Activated CD4-positive, alpha-beta T cell treated with anti-CD3 and anti-CD28 coated beads for 1 hour (primary cell): ENCODE results near the gene SMKR1.
"Not testable (repeated sequence)": the region's sequence is repeated elsewhere in the genome, so short reads cannot be mapped to it uniquely, and the experiment has no call there.

Source experiments
- DNase-seq: peaks from one replicate; pipeline ENCODE4 v3.0.0-alpha.2; 2020

Gene SMKR1

GRCh38 chr7:129530795-129531391, 28.6 kb downstream of the SMKR1 start:
- DNase-seq: no peak

GRCh38 chr7:129531721-129532120, 29.4 kb downstream of the SMKR1 start:
- no peak for DNase-seq

DNA sequence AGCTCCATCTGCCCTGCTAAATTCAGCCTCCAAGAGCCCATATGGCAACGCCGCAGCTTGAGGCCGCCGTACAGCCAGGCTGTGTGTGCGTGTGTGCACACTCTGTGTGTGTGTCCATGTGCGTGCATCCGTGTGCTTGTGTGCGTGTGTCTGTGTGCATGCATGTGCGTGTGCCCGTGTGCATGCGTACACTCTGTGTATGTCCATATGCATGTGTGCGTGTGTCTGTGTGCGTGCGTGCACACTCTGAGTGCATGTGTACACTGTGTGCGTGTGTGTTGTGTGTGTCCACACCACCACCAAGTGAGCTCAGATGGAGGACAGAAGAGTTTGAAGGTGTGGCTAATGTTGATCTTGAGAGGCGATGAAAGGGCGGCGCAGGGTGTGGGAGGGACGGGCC, 30.0 kb downstream of the SMKR1 start:
- DNase-seq: no peak

GRCh38 chr7:129534558-129535274, 32.4 kb downstream of the SMKR1 start:
- not testable (repeated sequence) for DNase-seq

DNA sequence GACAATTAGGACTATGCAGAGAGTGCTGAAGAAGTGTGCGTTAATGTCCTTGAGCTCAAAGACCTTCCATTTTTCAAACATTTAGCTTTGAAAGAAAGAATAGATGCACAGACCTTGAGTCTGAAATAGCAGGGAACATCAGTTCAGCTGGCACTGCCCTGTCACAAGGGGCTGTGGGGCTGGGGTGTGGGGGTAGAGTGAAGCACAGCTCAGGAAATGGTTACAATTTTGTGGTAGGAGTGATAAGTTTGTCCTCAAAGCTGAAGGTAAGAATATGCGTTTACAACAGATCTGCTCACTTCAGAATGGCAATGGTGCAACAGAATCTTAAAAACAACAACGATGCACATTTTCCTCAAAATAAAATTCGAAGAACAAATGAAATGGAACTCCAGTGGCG, 33.6 kb downstream of the SMKR1 start:
- no peak for DNase-seq

DNA sequence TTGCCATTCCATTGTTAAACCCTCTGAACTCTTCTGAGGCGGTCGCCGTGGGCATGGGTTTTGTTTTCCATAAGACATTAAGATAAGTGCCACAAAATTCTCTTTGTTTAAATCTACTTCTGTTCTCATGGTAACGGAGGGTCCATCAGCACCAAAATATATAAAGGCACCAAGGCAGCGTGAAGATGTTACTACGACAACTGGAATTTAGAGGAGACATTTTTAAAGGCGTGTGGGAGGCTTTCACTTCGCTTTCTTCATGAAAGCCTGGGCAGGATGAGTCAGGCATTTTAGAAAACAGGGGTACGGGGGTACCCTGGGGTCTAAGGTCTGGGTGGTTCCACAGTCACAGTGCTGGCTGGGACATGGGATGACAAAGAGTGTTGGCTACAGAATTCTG, 34.0 kb downstream of the SMKR1 start:
- no peak for DNase-seq

- no peak for DNase-seq
Measured at GRCh38 chr7:129538790-129539189, 36.5 kb downstream of the SMKR1 start.

DNA sequence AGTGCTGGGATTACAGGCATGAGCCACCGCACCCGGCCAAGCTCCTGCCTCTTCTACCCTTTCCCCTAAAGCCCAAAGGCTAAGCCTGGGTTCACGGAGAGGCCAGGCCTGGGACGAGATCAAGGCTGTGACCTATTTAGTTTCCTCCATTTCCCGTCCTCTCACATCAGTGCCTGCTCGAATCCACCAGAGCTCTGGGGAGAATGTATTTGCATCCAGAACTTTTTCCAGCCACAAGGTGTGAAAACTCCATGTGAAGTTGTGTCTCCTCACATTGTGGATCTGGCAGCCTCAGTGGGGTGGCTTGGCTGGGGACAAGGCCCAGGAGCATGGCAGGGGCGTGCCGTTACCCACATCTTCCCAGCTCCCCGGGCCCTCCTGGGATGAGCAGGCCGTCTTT, 38.0 kb downstream of the SMKR1 start:
- DNase-seq: no peak

- no peak for DNase-seq
Measured at GRCh38 chr7:129544700-129545099, 42.4 kb downstream of the SMKR1 start.

- DNase-seq: no peak
Measured at GRCh38 chr7:129550693-129551360, 48.5 kb downstream of the SMKR1 start.

DNA sequence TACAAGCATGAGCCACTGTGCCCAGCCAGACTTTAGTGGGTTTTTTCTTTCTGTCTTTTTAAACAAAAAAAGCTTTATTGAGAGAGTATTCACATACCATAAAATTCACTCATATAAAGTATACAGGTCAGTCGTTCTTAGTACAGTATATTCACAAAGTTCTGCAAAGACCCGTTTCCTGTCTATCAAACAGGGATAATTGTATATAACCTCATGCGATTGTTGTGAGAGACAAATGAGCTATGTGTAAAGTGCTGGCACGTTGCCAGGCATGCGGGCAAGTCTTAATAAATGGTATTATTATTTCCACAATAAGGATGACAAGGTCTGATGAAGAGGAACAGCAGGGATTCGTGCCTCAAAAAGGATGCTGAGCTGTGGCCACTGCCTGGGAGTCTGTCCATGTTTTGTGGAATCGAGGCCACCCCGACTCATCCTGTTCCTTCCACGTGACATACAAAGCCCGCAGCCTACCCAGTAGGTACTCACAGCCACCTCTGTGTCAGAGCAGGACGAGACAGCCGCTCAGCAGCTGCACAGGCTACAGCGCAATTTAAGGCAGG, 51.6 kb downstream of the SMKR1 start:
- peak; percentile 17 for DNase-seq

- no peak for DNase-seq
Measured at GRCh38 chr7:129556607-129557133, 54.3 kb downstream of the SMKR1 start.

DNA sequence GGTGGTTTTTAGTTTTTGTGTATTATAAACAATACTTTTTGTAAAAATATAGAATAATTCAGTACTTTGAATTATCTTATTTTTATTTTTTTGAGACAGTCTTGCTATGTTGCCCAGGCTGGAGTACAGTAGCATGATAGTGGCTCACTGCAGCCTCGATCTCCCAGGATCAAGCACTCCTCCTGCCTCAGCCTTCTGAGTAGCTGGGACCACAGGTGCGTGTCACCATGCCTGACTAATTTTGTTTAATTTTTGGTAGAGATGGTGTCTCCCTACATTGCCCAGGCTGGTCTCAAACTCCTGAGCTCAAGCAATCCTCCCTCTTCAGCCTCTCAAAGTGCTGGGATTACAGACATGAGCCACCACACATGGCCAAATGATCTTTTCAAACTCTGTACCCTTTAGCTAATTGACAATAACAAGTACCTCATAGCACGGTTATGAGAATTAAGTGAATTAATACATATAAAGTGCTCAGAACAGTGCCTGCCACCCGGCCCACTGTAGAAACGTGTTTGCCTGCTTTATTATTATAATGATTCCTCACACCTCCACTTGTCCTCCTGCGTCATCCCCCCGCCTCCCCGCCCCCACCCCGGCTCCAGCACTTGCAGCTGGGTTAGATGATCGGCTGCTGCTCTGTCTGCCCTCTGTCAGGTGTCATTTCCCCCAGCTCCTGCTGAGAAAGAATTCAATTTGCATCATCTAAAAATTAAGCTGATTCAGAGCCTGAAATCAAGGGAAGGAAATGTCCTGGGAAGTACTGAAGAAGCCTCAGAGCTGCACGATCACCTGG, 55.6 kb downstream of the SMKR1 start:
- no peak for DNase-seq

DNA sequence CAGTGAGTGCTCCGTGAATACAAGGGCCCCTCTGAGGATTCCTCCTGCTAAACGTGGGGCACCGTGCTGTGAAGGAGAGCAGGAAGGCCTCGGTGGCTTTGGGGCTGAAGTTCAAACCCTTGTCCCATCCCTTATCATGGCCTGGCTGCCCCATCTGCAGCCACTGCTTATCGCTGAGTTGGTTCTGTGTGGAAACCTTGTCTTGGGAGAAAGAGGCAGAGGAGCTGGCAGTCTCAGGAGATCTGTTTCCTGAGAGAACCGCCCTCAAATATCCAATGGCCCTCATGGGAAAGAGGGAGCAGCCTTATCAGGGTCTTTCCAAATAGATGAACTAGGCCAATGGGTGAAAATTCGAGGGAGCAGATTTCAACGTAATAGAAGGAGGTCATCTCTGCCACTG, 57.2 kb downstream of the SMKR1 start:
- no peak for DNase-seq

- DNase-seq: no peak
Measured at GRCh38 chr7:129560831-129561230, 58.5 kb downstream of the SMKR1 start.

DNA sequence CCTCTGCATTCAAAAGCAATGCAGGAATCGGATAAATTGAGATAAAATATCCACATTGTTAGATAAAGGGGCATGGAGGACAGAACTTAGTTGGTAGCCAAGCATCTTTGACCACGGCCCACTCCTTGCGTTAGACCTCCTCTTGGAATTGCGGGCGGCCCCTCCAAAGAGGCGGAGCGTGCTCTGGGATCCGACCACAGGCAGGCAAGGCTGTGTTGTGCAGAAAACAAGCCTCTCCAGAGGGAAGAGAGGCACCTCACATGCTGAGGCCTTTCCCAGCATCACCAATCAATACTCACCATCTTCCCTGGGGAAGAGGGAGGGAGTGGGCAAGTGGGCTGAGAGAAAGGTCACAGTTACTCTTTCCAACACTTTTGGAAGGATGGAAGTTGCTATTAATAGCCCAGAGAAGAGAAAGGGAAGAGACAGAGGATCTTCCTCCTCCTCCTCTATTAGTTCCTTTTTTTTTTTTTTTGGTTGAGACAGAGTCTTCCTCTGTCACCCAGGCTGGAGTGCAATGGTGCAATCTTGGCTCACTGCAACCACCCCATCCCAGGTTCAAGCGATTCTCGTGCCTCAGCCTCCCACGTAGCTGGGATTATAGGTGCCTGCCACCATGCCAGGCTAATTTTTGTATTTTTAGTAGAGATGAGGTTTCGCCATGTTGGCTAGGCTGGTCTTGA, 59.5 kb downstream of the SMKR1 start:
- no peak for DNase-seq
